GM12872 (cell line): ENCODE results near the gene WDR3.

Experiments used
- TF ChIP-seq, protein P1 (sequence below): IDR thresholded peaks from 3 replicates; pipeline ENCODE4 v1.5.1; 2011; ENCODE audit warnings: low read depth, mild to moderate bottlenecking, low read length, moderate library complexity; ENCODE audit not compliant: insufficient read depth

Gene WDR3

DNA sequence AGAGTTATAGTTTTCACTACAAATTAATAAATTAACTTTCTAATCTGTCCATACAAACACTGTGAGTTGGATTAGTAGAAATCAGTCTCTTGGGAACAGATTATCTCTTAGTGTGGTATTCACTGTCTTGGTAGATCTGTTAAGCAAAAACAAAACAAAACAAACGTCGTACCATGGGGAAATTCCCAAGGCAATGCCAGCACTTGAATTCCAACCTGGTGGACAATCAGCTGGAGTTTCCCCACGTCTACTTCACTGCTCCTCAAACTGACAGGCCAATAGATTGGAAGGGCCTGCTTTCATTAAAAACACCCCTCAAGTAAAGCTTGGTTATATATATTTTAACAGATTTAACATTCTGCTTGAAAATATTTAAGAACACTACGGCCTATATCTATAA lies 32.0 kb upstream of the WDR3 start:
- TF ChIP-seq, protein P1, sequence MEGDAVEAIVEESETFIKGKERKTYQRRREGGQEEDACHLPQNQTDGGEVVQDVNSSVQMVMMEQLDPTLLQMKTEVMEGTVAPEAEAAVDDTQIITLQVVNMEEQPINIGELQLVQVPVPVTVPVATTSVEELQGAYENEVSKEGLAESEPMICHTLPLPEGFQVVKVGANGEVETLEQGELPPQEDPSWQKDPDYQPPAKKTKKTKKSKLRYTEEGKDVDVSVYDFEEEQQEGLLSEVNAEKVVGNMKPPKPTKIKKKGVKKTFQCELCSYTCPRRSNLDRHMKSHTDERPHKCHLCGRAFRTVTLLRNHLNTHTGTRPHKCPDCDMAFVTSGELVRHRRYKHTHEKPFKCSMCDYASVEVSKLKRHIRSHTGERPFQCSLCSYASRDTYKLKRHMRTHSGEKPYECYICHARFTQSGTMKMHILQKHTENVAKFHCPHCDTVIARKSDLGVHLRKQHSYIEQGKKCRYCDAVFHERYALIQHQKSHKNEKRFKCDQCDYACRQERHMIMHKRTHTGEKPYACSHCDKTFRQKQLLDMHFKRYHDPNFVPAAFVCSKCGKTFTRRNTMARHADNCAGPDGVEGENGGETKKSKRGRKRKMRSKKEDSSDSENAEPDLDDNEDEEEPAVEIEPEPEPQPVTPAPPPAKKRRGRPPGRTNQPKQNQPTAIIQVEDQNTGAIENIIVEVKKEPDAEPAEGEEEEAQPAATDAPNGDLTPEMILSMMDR, result no peak

DNA sequence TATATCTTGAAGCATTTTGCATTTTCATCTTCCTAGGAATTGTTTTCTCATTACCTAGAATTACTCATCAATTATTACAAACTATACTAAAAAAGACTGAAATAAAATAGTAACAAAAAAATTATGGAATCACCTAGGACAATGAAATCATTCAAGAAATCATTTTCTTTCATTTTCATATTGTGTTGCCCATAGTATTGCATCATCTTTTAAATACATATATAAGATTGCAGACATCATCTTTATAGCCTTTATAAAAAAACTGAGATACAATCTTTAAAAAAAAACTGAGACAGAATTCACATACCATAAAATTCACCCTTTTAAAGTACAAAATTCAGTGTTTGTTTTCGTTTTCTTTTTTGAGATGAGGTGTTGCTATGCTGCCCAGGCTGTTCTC lies 29.7 kb upstream of the WDR3 start:
- TF ChIP-seq, protein P1, result no peak

DNA sequence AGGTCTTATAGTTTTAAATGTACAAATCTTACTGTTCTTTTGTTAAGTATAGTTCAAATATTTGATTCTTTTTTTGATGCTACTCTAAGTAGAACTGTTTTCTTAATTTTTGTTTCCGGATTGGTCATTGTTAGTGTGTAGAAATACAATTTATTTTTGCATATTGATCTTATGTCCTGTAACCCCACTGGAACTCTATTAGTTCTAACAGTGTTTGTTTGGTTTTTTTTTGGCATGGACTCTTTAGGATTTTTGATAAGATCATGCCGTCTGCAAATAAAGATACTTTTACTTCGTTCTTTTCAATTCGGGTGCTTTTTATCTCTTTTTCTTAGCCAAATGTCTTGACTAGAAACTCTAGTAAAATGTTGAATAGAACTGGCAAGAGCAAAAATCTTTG lies 26.6 kb upstream of the WDR3 start:
- TF ChIP-seq, protein P1, result no peak

DNA sequence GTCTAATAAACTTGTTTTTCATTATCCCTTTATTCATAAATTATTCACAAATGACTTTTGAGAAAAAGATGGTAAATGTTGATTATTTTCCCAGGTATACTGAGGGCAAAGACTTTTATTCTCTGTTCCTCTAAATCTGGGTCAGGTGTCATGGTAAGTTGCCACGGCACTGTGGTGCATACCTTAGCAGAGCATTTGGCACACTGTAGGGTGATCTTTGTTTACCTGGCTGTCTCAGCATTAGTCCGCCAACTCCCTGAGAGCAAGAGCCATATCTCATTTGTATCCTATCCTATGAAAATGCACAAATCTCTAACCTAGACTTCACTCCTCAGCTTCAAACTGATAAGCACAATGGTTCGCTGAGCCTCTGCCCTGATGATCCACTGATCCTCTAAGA lies 25.1 kb upstream of the WDR3 start:
- TF ChIP-seq, protein P1, result no peak

DNA sequence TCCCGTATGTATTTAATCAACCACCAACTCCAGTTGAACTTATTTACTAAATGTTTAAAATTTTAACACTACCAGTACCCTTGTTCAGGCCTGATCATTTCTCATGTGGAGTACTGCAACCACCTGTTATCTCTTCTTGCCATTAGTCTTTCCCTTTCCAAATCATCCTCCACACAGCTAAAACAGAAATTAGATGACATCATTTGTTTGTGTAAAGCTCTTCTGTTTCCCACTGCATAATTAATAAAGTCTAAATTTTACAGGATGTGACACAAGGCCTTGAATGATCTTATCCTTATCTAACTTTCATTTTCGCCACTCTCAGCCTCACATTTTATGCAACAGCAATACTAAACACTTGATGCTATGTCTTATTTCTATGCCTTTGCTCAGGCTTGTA lies 24.5 kb upstream of the WDR3 start:
- TF ChIP-seq, protein P1, result no peak

DNA sequence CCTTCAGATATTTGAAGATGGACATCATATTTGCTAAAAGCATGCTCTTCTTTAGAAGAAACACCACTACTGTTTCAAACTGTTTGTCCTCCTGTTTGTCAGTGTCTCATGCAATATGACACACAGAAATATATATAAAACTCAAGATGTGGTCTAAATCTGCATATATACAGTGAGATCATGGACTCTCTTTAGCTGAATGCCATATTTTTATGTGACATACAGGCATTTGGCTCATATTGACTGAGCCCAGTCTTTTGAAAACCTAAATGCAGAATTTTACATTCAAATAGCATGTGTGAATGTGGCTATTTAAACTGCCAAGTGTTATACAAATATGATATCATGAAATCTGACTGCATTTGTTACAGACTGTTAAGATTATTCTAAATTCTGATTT lies 18.5 kb upstream of the WDR3 start:
- TF ChIP-seq, protein P1, result no peak

DNA sequence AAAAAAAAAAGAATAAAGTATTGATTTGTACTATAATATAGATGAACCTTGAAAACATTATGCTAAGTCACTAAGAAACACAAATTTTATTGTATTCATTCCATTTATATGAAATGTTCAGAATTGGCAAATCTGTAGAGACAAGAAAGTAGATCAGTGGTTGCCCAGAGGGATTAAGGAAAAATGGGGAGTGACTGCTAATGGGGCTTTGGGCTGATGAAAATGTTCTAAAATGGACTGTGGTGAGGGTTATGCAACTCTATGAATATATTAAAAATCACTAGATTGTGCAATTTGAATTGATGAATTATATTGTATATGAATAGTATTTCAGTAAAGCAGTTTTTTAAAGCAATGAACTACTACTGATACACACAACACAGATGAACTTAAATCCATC lies 10.2 kb upstream of the WDR3 start:
- TF ChIP-seq, protein P1, result no peak

DNA sequence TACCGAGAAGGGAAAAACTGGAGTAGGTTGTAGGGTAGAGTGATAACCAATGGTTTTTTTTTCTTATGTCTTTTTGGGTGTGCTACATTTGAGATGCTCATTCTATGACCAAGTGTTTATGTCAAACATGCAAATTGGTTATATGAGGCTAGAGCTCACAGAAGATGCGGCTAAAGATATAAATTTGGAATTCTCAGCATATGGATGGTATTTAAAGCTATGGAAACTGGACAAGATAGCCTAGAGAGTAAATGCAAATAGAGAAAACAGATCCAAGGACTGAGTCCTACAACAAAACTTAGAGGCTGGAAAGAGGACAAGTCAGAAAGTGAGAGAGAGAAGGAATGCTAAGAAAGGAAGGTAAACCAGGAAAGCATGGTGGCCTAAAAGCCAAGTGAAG lies 7.5 kb upstream of the WDR3 start:
- TF ChIP-seq, protein P1, result no peak
